Bronchial epithelial cell (primary cell): ENCODE data around the gene GPAT3. TPM values are rescaled to one million over a fixed set of nuclear protein-coding genes. Genes with fewer than 3 reads are reported as not detected.

Source experiments
- DNase-seq: peaks from one replicate; pipeline ENCODE4 v3.0.0-alpha.2; 2010; ENCODE audit warnings: low read depth
- FAIRE-seq: peaks from 2 replicates; lab custom pipeline; 2011; peaks lifted over from hg19 to GRCh38; lab: Jason Lieb, UNC
- H3K27me3 ChIP-seq: 2 replicates; pipeline ENCODE4 v1.5.1; 2011; ENCODE audit warnings: low read length; ENCODE audit not compliant: control insufficient read depth, insufficient read depth
- H3K36me3 ChIP-seq: 2 replicates; pipeline ENCODE4 v1.5.1; 2011; ENCODE audit warnings: low read length; ENCODE audit not compliant: control insufficient read depth, insufficient read depth
- H3K4me3 ChIP-seq: 2 replicates; pipeline ENCODE4 v1.5.1; 2011; ENCODE audit warnings: mild to moderate bottlenecking, low read depth, low read length, control low read depth
- total RNA-seq: library from RNA; depleted of rRNA; stranded (reverse); fragments of >200 nt; gene quantifications from 2 replicates; pipeline ENCODE4 v1.2.1, GENCODE V29; 2014
- TF ChIP-seq, protein P1 (sequence below): IDR thresholded peaks from 2 replicates; pipeline ENCODE4 v1.5.1; 2011; ENCODE audit warnings: mild to moderate bottlenecking, moderate library complexity, low read length, control low read depth, inconsistent platforms; ENCODE audit not compliant: insufficient read depth, severe bottlenecking

The GPAT3 gene
- total RNA-seq, 1 donor from 2014 or later = 4.5 TPM

DNA sequence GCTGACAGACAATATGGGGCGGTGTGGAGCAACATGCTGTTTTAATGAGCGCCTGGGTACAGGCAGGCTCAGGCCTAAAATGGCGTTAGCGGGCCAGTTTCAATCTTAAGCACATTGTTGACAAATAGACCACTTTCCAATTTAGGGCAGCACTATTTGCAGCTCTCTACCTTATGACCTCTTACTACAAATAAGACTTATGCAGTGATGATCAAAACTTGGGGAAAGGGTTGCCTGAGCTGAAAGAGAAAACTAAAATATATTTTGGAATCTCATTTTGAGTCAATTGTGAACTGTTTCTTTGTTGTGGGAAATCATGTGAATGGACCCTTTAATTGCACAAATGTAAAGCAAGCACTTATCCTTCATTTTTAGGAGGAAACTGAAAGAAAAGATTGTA is 25.5 kb upstream of the GPAT3 start:
- no peak for DNase-seq
- TF ChIP-seq, protein P1, sequence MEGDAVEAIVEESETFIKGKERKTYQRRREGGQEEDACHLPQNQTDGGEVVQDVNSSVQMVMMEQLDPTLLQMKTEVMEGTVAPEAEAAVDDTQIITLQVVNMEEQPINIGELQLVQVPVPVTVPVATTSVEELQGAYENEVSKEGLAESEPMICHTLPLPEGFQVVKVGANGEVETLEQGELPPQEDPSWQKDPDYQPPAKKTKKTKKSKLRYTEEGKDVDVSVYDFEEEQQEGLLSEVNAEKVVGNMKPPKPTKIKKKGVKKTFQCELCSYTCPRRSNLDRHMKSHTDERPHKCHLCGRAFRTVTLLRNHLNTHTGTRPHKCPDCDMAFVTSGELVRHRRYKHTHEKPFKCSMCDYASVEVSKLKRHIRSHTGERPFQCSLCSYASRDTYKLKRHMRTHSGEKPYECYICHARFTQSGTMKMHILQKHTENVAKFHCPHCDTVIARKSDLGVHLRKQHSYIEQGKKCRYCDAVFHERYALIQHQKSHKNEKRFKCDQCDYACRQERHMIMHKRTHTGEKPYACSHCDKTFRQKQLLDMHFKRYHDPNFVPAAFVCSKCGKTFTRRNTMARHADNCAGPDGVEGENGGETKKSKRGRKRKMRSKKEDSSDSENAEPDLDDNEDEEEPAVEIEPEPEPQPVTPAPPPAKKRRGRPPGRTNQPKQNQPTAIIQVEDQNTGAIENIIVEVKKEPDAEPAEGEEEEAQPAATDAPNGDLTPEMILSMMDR = no peak
- H3K4me3 ChIP-seq = no peak overlapping the region
- H3K36me3 ChIP-seq = no peaks in the 10 kb centered on the region
- no peaks in the 10 kb centered on the region for H3K27me3 ChIP-seq
- FAIRE-seq = no peak

DNA sequence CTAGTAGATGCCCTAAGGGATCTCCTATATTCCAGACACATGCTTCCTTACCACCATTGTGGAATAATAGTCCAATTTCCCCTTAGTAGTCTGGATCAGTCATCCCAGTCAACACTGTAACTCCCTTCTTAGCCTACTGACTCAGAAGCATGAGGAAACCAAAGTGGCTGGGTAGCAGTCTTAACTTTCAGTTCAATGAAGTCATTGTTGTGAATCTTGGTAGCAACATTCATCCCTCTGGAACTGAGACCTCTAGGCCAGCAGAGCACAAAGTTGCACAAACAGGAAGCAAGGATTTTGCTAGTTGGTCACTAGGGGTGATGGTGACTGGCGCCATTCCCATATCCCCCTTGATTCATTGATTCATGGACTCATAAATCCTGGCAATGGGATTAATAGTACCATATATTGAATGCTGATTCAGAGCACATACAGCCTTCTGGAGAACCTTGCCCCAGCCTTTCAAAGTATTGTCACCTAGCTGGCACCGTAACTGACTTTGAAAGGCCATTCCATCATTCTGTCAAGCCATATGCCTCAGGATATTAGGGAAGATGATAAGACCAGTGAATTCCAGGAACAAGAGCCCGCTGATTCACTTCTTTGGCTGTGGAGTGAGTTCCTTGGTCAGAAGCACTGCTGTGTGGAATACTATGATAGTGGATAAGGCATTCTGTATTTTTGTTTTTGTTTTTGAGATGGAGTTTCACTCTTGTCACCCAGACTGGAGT is 19.7 kb upstream of the GPAT3 start:
- TF ChIP-seq, protein P1 = no peak
- FAIRE-seq (no peak), DNase-seq (peak; percentile 72)
- Histone ChIP-seq H3K27me3 (no peaks in the 10 kb centered on the region), H3K4me3 (no peak overlapping the region), H3K36me3 (no peaks in the 10 kb centered on the region)

DNA sequence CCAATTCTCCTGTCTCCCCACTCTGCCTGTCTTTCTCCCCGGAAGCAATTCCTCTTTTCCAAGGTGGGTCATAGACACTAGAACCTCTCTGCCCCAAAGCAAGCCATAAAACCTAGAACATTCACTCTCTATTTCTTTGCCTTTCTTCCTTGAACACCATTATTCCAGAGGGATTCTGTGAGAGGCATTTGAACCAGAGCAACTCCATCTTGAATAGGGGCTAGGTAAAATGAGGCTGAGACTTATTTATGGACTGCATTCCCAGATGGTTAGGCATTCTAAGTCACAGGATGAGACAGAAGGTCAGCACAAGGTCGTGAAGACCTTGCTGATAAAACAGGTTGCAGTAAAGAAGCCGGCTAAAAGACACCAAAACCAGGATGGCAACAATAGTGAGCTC is 13.7 kb upstream of the GPAT3 start:
- H3K27me3 ChIP-seq = no peaks in the 10 kb centered on the region
- H3K36me3 ChIP-seq = no peaks in the 10 kb centered on the region
- DNase-seq (no peak), FAIRE-seq (no peak)
- no peak overlapping the region for H3K4me3 ChIP-seq
- TF ChIP-seq, protein P1 = no peak

DNA sequence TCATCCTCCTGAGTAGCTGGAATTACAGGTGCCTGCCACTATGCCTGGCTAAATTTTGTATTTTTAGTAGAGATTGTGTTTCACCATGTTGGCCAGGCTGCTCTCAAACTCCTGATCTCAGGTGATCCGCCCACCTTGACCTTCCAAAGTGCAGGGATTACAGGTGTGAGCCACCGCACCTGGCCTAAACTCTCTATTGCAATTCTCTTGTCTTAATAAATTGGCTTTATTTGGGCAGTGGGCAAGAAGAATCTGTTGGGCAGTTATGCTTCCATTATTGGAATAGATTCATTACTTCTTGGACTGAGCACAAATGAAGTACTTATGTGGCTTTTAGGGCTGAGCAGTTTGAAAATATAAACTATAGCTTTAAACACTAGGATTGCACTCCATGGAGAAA is 8.2 kb upstream of the GPAT3 start:
- H3K36me3 ChIP-seq = no peaks in the 10 kb centered on the region
- no peak overlapping the region for H3K4me3 ChIP-seq
- no peak for FAIRE-seq
- no peaks in the 10 kb centered on the region for H3K27me3 ChIP-seq
- DNase-seq = no peak
- TF ChIP-seq, protein P1 = no peak

DNA sequence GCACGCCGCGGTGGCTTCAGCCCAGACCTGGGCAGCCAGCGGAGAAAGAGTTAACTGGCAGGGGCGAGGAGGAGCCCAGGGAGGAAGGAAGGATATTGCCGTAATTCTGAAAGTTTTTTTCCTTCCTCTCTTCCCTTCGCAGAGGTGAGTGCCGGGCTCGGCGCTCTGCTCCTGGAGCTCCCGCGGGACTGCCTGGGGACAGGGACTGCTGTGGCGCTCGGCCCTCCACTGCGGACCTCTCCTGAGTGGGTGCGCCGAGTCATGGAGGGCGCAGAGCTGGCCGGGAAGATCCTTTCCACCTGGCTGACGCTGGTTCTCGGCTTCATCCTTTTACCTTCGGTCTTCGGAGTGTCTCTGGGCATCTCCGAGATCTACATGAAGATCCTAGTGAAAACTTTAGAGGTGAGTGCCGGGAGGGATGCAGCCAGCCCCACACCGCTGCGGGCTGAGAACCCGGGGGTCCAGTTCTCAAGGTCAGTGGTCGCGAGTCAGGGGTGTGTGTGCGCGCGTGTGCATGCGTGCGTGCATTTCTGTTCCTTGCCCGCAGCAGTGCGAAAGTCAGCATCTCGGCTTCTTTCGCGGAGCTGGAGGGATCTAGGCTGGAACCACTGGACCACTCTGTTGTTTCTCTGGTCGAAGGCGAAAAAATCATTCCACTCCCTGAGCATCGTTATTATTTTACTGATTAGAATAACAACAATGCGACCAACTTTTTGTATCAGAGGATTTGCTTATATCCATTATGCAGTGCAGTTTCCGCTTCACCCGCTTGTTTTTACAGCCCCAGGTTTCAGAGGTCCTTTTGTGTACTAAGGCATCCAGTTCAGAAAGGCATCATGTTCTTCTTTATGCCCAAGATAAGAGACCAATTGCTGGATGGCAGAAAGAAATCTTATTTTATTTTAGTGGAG is 709 bp downstream of the GPAT3 start:
- no peak for FAIRE-seq
- H3K27me3 ChIP-seq = peaks cover 4% of the 10 kb centered on the region

More for the DNA sequence above, 709 bp downstream of the GPAT3 start:
- Histone ChIP-seq H3K36me3 (no peaks in the 10 kb centered on the region), H3K4me3 (peak overlapping the region; percentile 68)
- TF ChIP-seq, protein P1 = no peak
- DNase-seq = no peak
